Neural cell (in vitro differentiated cells): ENCODE results near the gene TGOLN2.

Experiments used
- REST ChIP-seq: IDR thresholded peaks from 2 replicates; pipeline ENCODE4 v1.6.1; 2012; ENCODE audit warnings: borderline replicate concordance
- SMC3 ChIP-seq: fragments of 450-650 bp; conservative IDR thresholded peaks from 2 replicates; pipeline ENCODE4 v1.6.1; 2014; ENCODE audit warnings: antibody characterized with exemption, mild to moderate bottlenecking, moderate library complexity; ENCODE audit not compliant: poor library complexity
- TAF1 ChIP-seq: IDR thresholded peaks from 2 replicates; pipeline ENCODE4 v1.6.1; 2012; ENCODE audit warnings: low read depth
- TF ChIP-seq, protein P1 (sequence below): fragments of 450-650 bp; IDR thresholded peaks from 2 replicates; pipeline ENCODE4 v1.5.1; 2014; ENCODE audit warnings: antibody characterized with exemption, mild to moderate bottlenecking, moderate library complexity; ENCODE audit not compliant: poor library complexity, severe bottlenecking

GRCh38 chr2:85327160-85327821 is 498 bp downstream of the TGOLN2 start:
- no peak for TF ChIP-seq SMC3
- TF ChIP-seq, protein P1, sequence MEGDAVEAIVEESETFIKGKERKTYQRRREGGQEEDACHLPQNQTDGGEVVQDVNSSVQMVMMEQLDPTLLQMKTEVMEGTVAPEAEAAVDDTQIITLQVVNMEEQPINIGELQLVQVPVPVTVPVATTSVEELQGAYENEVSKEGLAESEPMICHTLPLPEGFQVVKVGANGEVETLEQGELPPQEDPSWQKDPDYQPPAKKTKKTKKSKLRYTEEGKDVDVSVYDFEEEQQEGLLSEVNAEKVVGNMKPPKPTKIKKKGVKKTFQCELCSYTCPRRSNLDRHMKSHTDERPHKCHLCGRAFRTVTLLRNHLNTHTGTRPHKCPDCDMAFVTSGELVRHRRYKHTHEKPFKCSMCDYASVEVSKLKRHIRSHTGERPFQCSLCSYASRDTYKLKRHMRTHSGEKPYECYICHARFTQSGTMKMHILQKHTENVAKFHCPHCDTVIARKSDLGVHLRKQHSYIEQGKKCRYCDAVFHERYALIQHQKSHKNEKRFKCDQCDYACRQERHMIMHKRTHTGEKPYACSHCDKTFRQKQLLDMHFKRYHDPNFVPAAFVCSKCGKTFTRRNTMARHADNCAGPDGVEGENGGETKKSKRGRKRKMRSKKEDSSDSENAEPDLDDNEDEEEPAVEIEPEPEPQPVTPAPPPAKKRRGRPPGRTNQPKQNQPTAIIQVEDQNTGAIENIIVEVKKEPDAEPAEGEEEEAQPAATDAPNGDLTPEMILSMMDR, result no peak
- no peak for TF ChIP-seq REST
- no peak for TF ChIP-seq TAF1
